B cell (primary cell): Measurements from ENCODE around the gene WFDC10B. TPM values are rescaled to one million over a fixed set of nuclear protein-coding genes. Genes with fewer than 3 reads are reported as not detected.

ENCODE experiments used
- ATAC-seq: fragments of 200-7000 bp; cut with Tn5 transposase; one replicate; pipeline ENCODE4 v1.10.0; 2021; ENCODE audit warnings: low read depth, mild to moderate bottlenecking, moderate number of reproducible peaks, moderate library complexity
- CTCF ChIA-PET: fragments of 350-600 bp; sonication (Branson Sonifier 250); formaldehyde crosslinking; loops from one replicate; lab custom pipeline; 2021; ENCODE audit warnings: antibody characterized with exemption, inconsistent platforms; lab: Charles Lee
- POLR2A ChIA-PET: fragments of 350-600 bp; sonication (Branson Sonifier 250); formaldehyde crosslinking; loops from one replicate; lab custom pipeline; 2021; ENCODE audit warnings: antibody characterized with exemption; lab: Charles Lee
- DNase-seq: peaks from one replicate; pipeline ENCODE4 v3.0.0; 2013
- H2AFZ ChIP-seq: 2 replicates; pipeline ENCODE4 v1.6.1; 2012; ENCODE audit warnings: mild to moderate bottlenecking, low read depth, low read length; ENCODE audit not compliant: insufficient read depth, poor library complexity, severe bottlenecking
- H3K27ac ChIP-seq, 2 donors: 1 replicate in 1 of 2; 2 replicates in 1 of 2; pipeline ENCODE4 v1.5.1; 2012 to 2013; ENCODE audit warnings: low read length in 2 of 2, mild to moderate bottlenecking in 2 of 2, moderate library complexity in 1 of 2
- H3K27me3 ChIP-seq, 4 experiments: fragments of 200-600 bp in 1 of 4; sonication (generic) in 1 of 4; replicated peaks in 1 of 4; 1 replicate in 2 of 4; 2 replicates in 2 of 4; pipeline versions ENCODE4 v1.6.1 to v1.7.0; 2013 to 2016; ENCODE audit warnings: low read length in 3 of 4, mild to moderate bottlenecking in 2 of 4, mixed read lengths in 1 of 4, moderate library complexity in 1 of 4; ENCODE audit not compliant: insufficient read depth in 4 of 4, control insufficient read depth in 3 of 4; ENCODE audit errors: control extremely low read depth in 1 of 4
- H3K36me3 ChIP-seq, 2 experiments: replicated peaks in 1 of 2; 1 replicate in 1 of 2; 2 replicates in 1 of 2; pipeline versions ENCODE4 v1.6.1 to v1.7.1; 2013; ENCODE audit warnings: low read length in 1 of 2; ENCODE audit not compliant: insufficient read depth in 2 of 2, control insufficient read depth in 1 of 2; ENCODE audit errors: control extremely low read depth in 1 of 2, extremely low read depth in 1 of 2
- H3K4me1 ChIP-seq, 2 donors: fragments of 200-600 bp in 1 of 2; sonication (generic) in 1 of 2; 1 replicate in 1 of 2; 2 replicates in 1 of 2; pipeline versions ENCODE4 v1.5.1 to v1.6.1; 2013 to 2017; ENCODE audit warnings: low read length in 2 of 2; ENCODE audit not compliant: control insufficient read depth in 2 of 2, insufficient read depth in 2 of 2
- H3K4me2 ChIP-seq: replicated peaks from 2 replicates; pipeline ENCODE3; 2012; ENCODE audit warnings: mild to moderate bottlenecking, low read depth, low read length; ENCODE audit not compliant: poor library complexity, severe bottlenecking
- H3K4me3 ChIP-seq, 5 experiments: fragments of 200-600 bp in 1 of 5; sonication (generic) in 1 of 5; 1 replicate in 3 of 5; 2 replicates in 2 of 5; pipeline versions ENCODE4 v1.5.1 to v1.7.0; 2011 to 2016; ENCODE audit warnings: low read length in 4 of 5, mild to moderate bottlenecking in 4 of 5, low read depth in 2 of 5, control low read depth in 1 of 5, moderate library complexity in 1 of 5; ENCODE audit not compliant: insufficient read depth in 1 of 5; ENCODE audit errors: control extremely low read depth in 1 of 5, extremely low read depth in 1 of 5
- H3K79me2 ChIP-seq: fragments of 200-600 bp; sonication (generic); one replicate; pipeline ENCODE4 v1.6.0; 2016; ENCODE audit warnings: low read length; ENCODE audit not compliant: control insufficient read depth, insufficient read depth
- H3K9ac ChIP-seq: fragments of 200-600 bp; sonication (generic); 2 replicates; pipeline ENCODE4 v1.6.1; 2017; ENCODE audit warnings: mild to moderate bottlenecking, low read length, moderate library complexity
- H3K9me3 ChIP-seq, 3 donors: one replicate each; pipeline versions ENCODE4 v1.6.1 to v1.7.1; 2013; ENCODE audit warnings: low read length in 2 of 3; ENCODE audit not compliant: control insufficient read depth in 2 of 3, insufficient read depth in 1 of 3; ENCODE audit errors: control extremely low read depth in 1 of 3
- H4K20me1 ChIP-seq: 2 replicates; pipeline ENCODE4 v1.6.0; 2012; ENCODE audit warnings: mild to moderate bottlenecking, low read length; ENCODE audit not compliant: insufficient read depth, control insufficient read depth, poor library complexity, severe bottlenecking
- H3K27ac Mint-ChIP-seq: one replicate; pipeline ENCODE4 v1.8.0; 2021; ENCODE audit warnings: mixed read lengths
- H3K27me3 Mint-ChIP-seq: one replicate; pipeline ENCODE4 v1.8.0; 2021; ENCODE audit warnings: mixed read lengths
- H3K4me1 Mint-ChIP-seq: one replicate; pipeline ENCODE4 v1.8.0; 2021; ENCODE audit warnings: mixed read lengths
- H3K4me3 Mint-ChIP-seq: one replicate; pipeline ENCODE4 v1.8.0; 2021; ENCODE audit warnings: mixed read lengths
- H3K9me3 Mint-ChIP-seq: one replicate; pipeline ENCODE4 v1.8.0; 2022; ENCODE audit warnings: mixed read lengths; ENCODE audit not compliant: insufficient read depth
- EZH2 ChIP-seq: IDR thresholded peaks from 2 replicates; pipeline ENCODE4 v1.6.1; 2012; ENCODE audit warnings: borderline replicate concordance, low read depth, mild to moderate bottlenecking, moderate library complexity, low read length; ENCODE audit not compliant: insufficient read depth, poor library complexity, severe bottlenecking
- WGBS: methylation state at CpG from one replicate; pipeline ENCODE4 v1.1.5; 2013; ENCODE audit warnings: missing lambda C conversion rate; ENCODE audit not compliant: insufficient coverage; 5-methylcytosine and 5-hydroxymethylcytosine counted together
- intact Hi-C: fragments of 100-400 bp; cut with micrococcal nuclease; formaldehyde crosslinking; loops from one replicate; pipeline ENCODE4 v1.10.0; 2022
- polyA plus RNA-seq: library from polyadenylated mRNA; depleted of rRNA; stranded (reverse); fragments of >200 nt; gene quantifications from 2 replicates; pipeline ENCODE4 v1.2.3, GENCODE V29; 2012
- small RNA-seq: library from RNA; depleted of rRNA; stranded (forward); fragments of <200 nt; gene quantifications from one replicate; pipeline ENCODE3, GENCODE V24; 2012; ENCODE audit warnings: low replicate concordance, low read depth; ENCODE audit not compliant: insufficient read length
- total RNA-seq, 2 donors: library from RNA; stranded (reverse); fragments of 120-200 nt in 1 of 2; gene quantifications; 1 replicate in 1 of 2; 2 replicates in 1 of 2; pipeline versions ENCODE4 v1.2.3 to v1.2.4, GENCODE V29; 2013 to 2022
- TF ChIP-seq, protein P1 (sequence below): fragments of 200-600 bp; IDR thresholded peaks from one replicate; pipeline ENCODE4 v1.8.0; 2022; ENCODE audit warnings: antibody characterized with exemption, mild to moderate bottlenecking

Gene WFDC10B
- total and polyA plus RNA-seq, 2 donors (not counting 1 experiment from before 2014, with no cell fraction given), result not detected

DNA sequence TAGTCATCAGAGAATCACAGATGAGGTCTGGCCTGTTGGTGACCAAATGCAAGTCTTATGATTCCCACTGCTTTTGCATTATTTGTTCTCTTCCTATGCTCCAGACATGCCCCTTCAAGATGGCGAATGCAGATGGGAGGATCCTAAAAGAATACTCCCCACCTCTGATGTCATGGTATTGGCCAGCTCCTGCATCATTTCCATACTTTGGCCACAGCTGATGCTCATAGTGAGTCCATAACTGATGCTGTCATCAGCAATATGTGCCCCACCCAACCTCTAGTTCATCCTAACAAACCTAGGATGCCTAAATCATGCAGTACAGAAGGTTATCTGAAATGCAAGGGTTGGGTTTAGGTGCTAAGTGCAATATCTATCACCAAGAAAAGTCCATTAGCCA, 68.3 kb downstream of the WFDC10B start:
- H3K4me3 Mint-ChIP-seq, result no peak overlapping the region
- ChIA-PET POLR2A (no interaction called here), CTCF (no interaction called here)
- no peak for DNase-seq
- Histone ChIP-seq H3K4me3 (no peak overlapping the region), H3K9me3 (no peaks in the 10 kb centered on the region), H3K4me1 (no peaks in the 10 kb centered on the region), H3K4me2 (no peak overlapping the region), H3K79me2 (no peaks in the 10 kb centered on the region), H3K27ac (no peak overlapping the region), H3K36me3 (no peaks in the 10 kb centered on the region), H3K9ac (no peak overlapping the region), H2AFZ (no peak overlapping the region), H3K27me3 (no peaks in the 10 kb centered on the region), H4K20me1 (no peaks in the 10 kb centered on the region)
- peaks cover 3% of the 10 kb centered on the region for H3K9me3 Mint-ChIP-seq
- intact Hi-C loops, result no loop called here
- H3K27ac Mint-ChIP-seq, result no peak overlapping the region
- peaks cover 28% of the 10 kb centered on the region for H3K27me3 Mint-ChIP-seq
- WGBS, result 93% methylated on average over 1 of the region's 1 CpG
- no peaks in the 10 kb centered on the region for H3K4me1 Mint-ChIP-seq
- ATAC-seq, result no peak
- TF ChIP-seq EZH2, result no peak
- TF ChIP-seq, protein P1, sequence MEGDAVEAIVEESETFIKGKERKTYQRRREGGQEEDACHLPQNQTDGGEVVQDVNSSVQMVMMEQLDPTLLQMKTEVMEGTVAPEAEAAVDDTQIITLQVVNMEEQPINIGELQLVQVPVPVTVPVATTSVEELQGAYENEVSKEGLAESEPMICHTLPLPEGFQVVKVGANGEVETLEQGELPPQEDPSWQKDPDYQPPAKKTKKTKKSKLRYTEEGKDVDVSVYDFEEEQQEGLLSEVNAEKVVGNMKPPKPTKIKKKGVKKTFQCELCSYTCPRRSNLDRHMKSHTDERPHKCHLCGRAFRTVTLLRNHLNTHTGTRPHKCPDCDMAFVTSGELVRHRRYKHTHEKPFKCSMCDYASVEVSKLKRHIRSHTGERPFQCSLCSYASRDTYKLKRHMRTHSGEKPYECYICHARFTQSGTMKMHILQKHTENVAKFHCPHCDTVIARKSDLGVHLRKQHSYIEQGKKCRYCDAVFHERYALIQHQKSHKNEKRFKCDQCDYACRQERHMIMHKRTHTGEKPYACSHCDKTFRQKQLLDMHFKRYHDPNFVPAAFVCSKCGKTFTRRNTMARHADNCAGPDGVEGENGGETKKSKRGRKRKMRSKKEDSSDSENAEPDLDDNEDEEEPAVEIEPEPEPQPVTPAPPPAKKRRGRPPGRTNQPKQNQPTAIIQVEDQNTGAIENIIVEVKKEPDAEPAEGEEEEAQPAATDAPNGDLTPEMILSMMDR, result no peak

Small RNA genes within 50 kb of the gene (small RNA-seq; reads per million reads assigned to genes)
- gene MIR3617 (not detected), gene SPINT5P (not detected)

Other genes starting within 250 kb of the WFDC10B start
- 1.0 TPM in 1 of 2 replicates, not detected in the other for gene WFDC2, start 235.3 kb downstream of the WFDC10B start, total RNA-seq
- 0.81 TPM in 1 of 2 replicates, not detected in the other for gene WFDC2, start 235.3 kb downstream of the WFDC10B start, polyA plus RNA-seq
- not detected in 2 replicates for gene SPINT3, start 189.4 kb downstream of the WFDC10B start, total RNA-seq
- gene SPINT3, start 189.4 kb downstream of the WFDC10B start, polyA plus RNA-seq, result not detected in 2 replicates
- gene WFDC6, start 165.5 kb downstream of the WFDC10B start, total RNA-seq, result not detected in 2 replicates
- gene WFDC6, start 165.5 kb downstream of the WFDC10B start, polyA plus RNA-seq, result not detected in 2 replicates
- gene EPPIN, start 157.6 kb downstream of the WFDC10B start, total RNA-seq, result not detected in 2 replicates
- gene EPPIN, start 157.6 kb downstream of the WFDC10B start, polyA plus RNA-seq, result not detected in 2 replicates
- not detected in 2 replicates for gene WFDC8, start 125.7 kb downstream of the WFDC10B start, total RNA-seq
- not detected in 2 replicates for gene WFDC8, start 125.7 kb downstream of the WFDC10B start, polyA plus RNA-seq
- not detected in 2 replicates for gene WFDC10A, start 75.3 kb downstream of the WFDC10B start, total RNA-seq
- gene WFDC10A, start 75.3 kb downstream of the WFDC10B start, polyA plus RNA-seq, result not detected in 2 replicates
- not detected in 2 replicates for gene WFDC9, start 73.7 kb downstream of the WFDC10B start, total RNA-seq
- gene WFDC9, start 73.7 kb downstream of the WFDC10B start, polyA plus RNA-seq, result not detected in 2 replicates
- gene WFDC11, start 34.8 kb downstream of the WFDC10B start, total RNA-seq, result not detected in 2 replicates
- gene WFDC11, start 34.8 kb downstream of the WFDC10B start, polyA plus RNA-seq, result not detected in 2 replicates
- not detected in 2 replicates for gene WFDC13, start 3.0 kb downstream of the WFDC10B start, total RNA-seq
- not detected in 2 replicates for gene WFDC13, start 3.0 kb downstream of the WFDC10B start, polyA plus RNA-seq
- not detected in 2 replicates for gene SPINT4, start 17.3 kb upstream of the WFDC10B start, total RNA-seq
- not detected in 2 replicates for gene SPINT4, start 17.3 kb upstream of the WFDC10B start, polyA plus RNA-seq
- gene WFDC3, start 86.9 kb upstream of the WFDC10B start, total RNA-seq, result not detected in 2 replicates
- 0.26 TPM in 1 of 2 replicates, not detected in the other for gene WFDC3, start 86.9 kb upstream of the WFDC10B start, polyA plus RNA-seq
- 20.1 and 27.3 TPM in 2 replicates for gene DNTTIP1, start 86.9 kb upstream of the WFDC10B start, total RNA-seq
- 20.9 and 25.3 TPM in 2 replicates for gene DNTTIP1, start 86.9 kb upstream of the WFDC10B start, polyA plus RNA-seq
- gene UBE2C, start 107.6 kb upstream of the WFDC10B start, total RNA-seq, result 0.54 TPM in 1 of 2 replicates, not detected in the other
- 0.95 and 2.4 TPM in 2 replicates for gene UBE2C, start 107.6 kb upstream of the WFDC10B start, polyA plus RNA-seq
- 0.46 TPM in 1 of 2 replicates, not detected in the other for gene TNNC2, start 122.3 kb upstream of the WFDC10B start, total RNA-seq
- gene TNNC2, start 122.3 kb upstream of the WFDC10B start, polyA plus RNA-seq, result 0.33 and 2.4 TPM in 2 replicates
- gene SNX21, start 128.8 kb upstream of the WFDC10B start, total RNA-seq, result 1.7 and 2.4 TPM in 2 replicates
- 0.95 and 2.2 TPM in 2 replicates for gene SNX21, start 128.8 kb upstream of the WFDC10B start, polyA plus RNA-seq
- gene ACOT8, start 152.4 kb upstream of the WFDC10B start, total RNA-seq, result 27.1 and 32.4 TPM in 2 replicates
- 43.1 and 64.7 TPM in 2 replicates for gene ACOT8, start 152.4 kb upstream of the WFDC10B start, polyA plus RNA-seq
- gene ZSWIM3, start 152.6 kb upstream of the WFDC10B start, total RNA-seq, result 7.1 and 7.8 TPM in 2 replicates
- 3.0 and 4.0 TPM in 2 replicates for gene ZSWIM3, start 152.6 kb upstream of the WFDC10B start, polyA plus RNA-seq
- gene ZSWIM1, start 176.2 kb upstream of the WFDC10B start, total RNA-seq, result 15.7 and 18.5 TPM in 2 replicates
- 2.8 and 5.4 TPM in 2 replicates for gene ZSWIM1, start 176.2 kb upstream of the WFDC10B start, polyA plus RNA-seq
- 2.4 and 2.9 TPM in 2 replicates for gene SPATA25, start 182.6 kb upstream of the WFDC10B start, total RNA-seq
- gene SPATA25, start 182.6 kb upstream of the WFDC10B start, polyA plus RNA-seq, result 2.5 and 2.9 TPM in 2 replicates
- 4.1 and 5.4 TPM in 2 replicates for gene NEURL2, start 186.2 kb upstream of the WFDC10B start, total RNA-seq
- gene NEURL2, start 186.2 kb upstream of the WFDC10B start, polyA plus RNA-seq, result 1.6 and 3.3 TPM in 2 replicates
- 100 and 113 TPM in 2 replicates for gene CTSA, start 186.3 kb upstream of the WFDC10B start, total RNA-seq
- 83.4 and 107 TPM in 2 replicates for gene CTSA, start 186.3 kb upstream of the WFDC10B start, polyA plus RNA-seq
- 1.4 and 1.7 TPM in 2 replicates for gene PLTP, start 207.1 kb upstream of the WFDC10B start, total RNA-seq
- gene PLTP, start 207.1 kb upstream of the WFDC10B start, polyA plus RNA-seq, result 2.0 and 4.0 TPM in 2 replicates
- gene PCIF1, start 229.7 kb upstream of the WFDC10B start, total RNA-seq, result 78.9 and 79.2 TPM in 2 replicates
- gene PCIF1, start 229.7 kb upstream of the WFDC10B start, polyA plus RNA-seq, result 70.0 and 74.2 TPM in 2 replicates